ENCODE results near the gene KLHL13. TPM values are rescaled to one million over a fixed set of nuclear protein-coding genes. Genes with fewer than 3 reads are reported as not detected.
"Not testable (repeated sequence)": the region's sequence is repeated elsewhere in the genome, so short reads cannot be mapped to it uniquely, and the experiment has no call there.

KLHL13 gene
- total RNA-seq, 1 experiment from 2014 or later: 4.2 TPM

GRCh38 chrX:117936118-117936517 lies 180.5 kb downstream of the KLHL13 start:
- no peak overlapping the region for H3K27ac ChIP-seq (ENCODE audit: low read depth, low read length)
- H3K36me3 ChIP-seq (ENCODE audit: control insufficient read depth in 1 of 2, insufficient read depth in 2 of 2, low read length in 2 of 2): no peaks in the 10 kb centered on the region
- no peaks in the 10 kb centered on the region for H3K9me2 ChIP-seq (ENCODE audit: insufficient read depth)
- BruUV-seq (replicated peaks): no TSS peak
- H2AFZ ChIP-seq (ENCODE audit: low read depth, low read length, poor library complexity, severe bottlenecking): no peak overlapping the region
- no peaks in the 10 kb centered on the region for H3K9me3 ChIP-seq (ENCODE audit: control insufficient read depth in 1 of 2, insufficient read depth in 1 of 2, low read depth in 1 of 2, low read length in 2 of 2)
- no peaks in the 10 kb centered on the region for H3K4me1 ChIP-seq (ENCODE audit: control insufficient read depth in 1 of 2, insufficient read depth in 2 of 2, low read length in 2 of 2)
- no peaks in the 10 kb centered on the region for H3K79me2 ChIP-seq (ENCODE audit: insufficient read depth, low read length)
- ChIA-PET POLR2A (no interaction called here), CTCF (no interaction called here), RAD21 (ENCODE audit: low non-redundant PET in 1 of 2, low total read pairs in 2 of 2, uncharacterized antibody in 2 of 2, unreplicated experiment in 2 of 2) (no interaction called here)
- no peaks in the 10 kb centered on the region for H4K20me1 ChIP-seq (ENCODE audit: insufficient read depth)
- TF ChIP-seq SRF (IDR thresholded peaks at IDR 0.05; ENCODE audit: low read depth): no peak
- no peak for TF ChIP-seq YY1 (IDR thresholded peaks at IDR 0.05; ENCODE audit: extremely low read depth, insufficient replicate concordance, low read depth, low read length)
- no peak for TF ChIP-seq CBX3 (IDR thresholded peaks at IDR 0.05; ENCODE audit: low read depth)
- no peak for TF ChIP-seq FOSL1 (IDR thresholded peaks at IDR 0.05; ENCODE audit: low read depth)
- TF ChIP-seq ZNF274 (IDR thresholded peaks at IDR 0.05; ENCODE audit: low read depth, low read length): no peak
- no peak for TF ChIP-seq TCF7L2 (IDR thresholded peaks at IDR 0.05; ENCODE audit: borderline replicate concordance, extremely low read depth, insufficient read depth, insufficient read length)
- no peak for TF ChIP-seq RAD21 (IDR thresholded peaks at IDR 0.05; ENCODE audit: low read depth)
- TF ChIP-seq ATF3 (IDR thresholded peaks at IDR 0.05): no peak
- no peak for TF ChIP-seq CEBPB (IDR thresholded peaks at IDR 0.05; ENCODE audit: low read depth)
- TF ChIP-seq POLR2A (IDR thresholded peaks at IDR 0.05; ENCODE audit: borderline replicate concordance, extremely low read depth, insufficient read depth, insufficient read length): no peak
- no peak for TF ChIP-seq CTCF (IDR thresholded peaks at IDR 0.05 in 2 of 3, conservative IDR thresholded peaks at IDR 0.05 in 1 of 3; ENCODE audit: borderline replicate concordance in 1 of 3, insufficient read depth in 1 of 3, low read depth in 2 of 3, low read length in 2 of 3)
- TF ChIP-seq ELF1 (IDR thresholded peaks at IDR 0.05; ENCODE audit: borderline replicate concordance, low read depth): no peak
- TF ChIP-seq REST (IDR thresholded peaks at IDR 0.05; ENCODE audit: low read depth): no peak
- TF ChIP-seq JUND (IDR thresholded peaks at IDR 0.05): no peak
- TF ChIP-seq ZFX (IDR thresholded peaks at IDR 0.05): no peak
- no peak for TF ChIP-seq POLR2AphosphoS5 (IDR thresholded peaks at IDR 0.05; ENCODE audit: low read depth, low read length)
- H3K4me3 ChIP-seq (replicated peaks in 1 of 2; ENCODE audit: low read depth in 1 of 2, low read length in 2 of 2): no peak overlapping the region
- no peak overlapping the region for H3K4me2 ChIP-seq (ENCODE audit: low read length)
- ATAC-seq: no peak
- no peak for DNase-seq (ENCODE audit: low read depth, low spot score)
- no peak overlapping the region for H3K9ac ChIP-seq (ENCODE audit: low read length)
- no peaks in the 10 kb centered on the region for H3K27me3 ChIP-seq (ENCODE audit: insufficient read depth, low read length)
- intact Hi-C loops (cut with micrococcal nuclease): no loop called here

- CTCF ChIA-PET; BruUV-seq (replicated peaks); POLR2A ChIA-PET: not testable (repeated sequence)
Measured at GRCh38 chrX:117930116-117930515, 186.5 kb downstream of the KLHL13 start.

More at GRCh38 chrX:117930116-117930515, 186.5 kb downstream of the KLHL13 start:
- ATAC-seq; H3K27me3 ChIP-seq (ENCODE audit: insufficient read depth, low read length); intact Hi-C loops (cut with micrococcal nuclease); H3K4me1 ChIP-seq (ENCODE audit: control insufficient read depth in 1 of 2, insufficient read depth in 2 of 2, low read length in 2 of 2); RAD21 ChIA-PET (ENCODE audit: low non-redundant PET in 1 of 2, low total read pairs in 2 of 2, uncharacterized antibody in 2 of 2, unreplicated experiment in 2 of 2); H3K9ac ChIP-seq (ENCODE audit: low read length); H3K9me2 ChIP-seq (ENCODE audit: insufficient read depth); H3K4me2 ChIP-seq (ENCODE audit: low read length); H3K4me3 ChIP-seq (replicated peaks in 1 of 2; ENCODE audit: low read depth in 1 of 2, low read length in 2 of 2); DNase-seq (ENCODE audit: low read depth, low spot score); H3K79me2 ChIP-seq (ENCODE audit: insufficient read depth, low read length); H3K27ac ChIP-seq (ENCODE audit: low read depth, low read length); H3K9me3 ChIP-seq (ENCODE audit: control insufficient read depth in 1 of 2, insufficient read depth in 1 of 2, low read depth in 1 of 2, low read length in 2 of 2); H2AFZ ChIP-seq (ENCODE audit: low read depth, low read length, poor library complexity, severe bottlenecking); H3K36me3 ChIP-seq (ENCODE audit: control insufficient read depth in 1 of 2, insufficient read depth in 2 of 2, low read length in 2 of 2); H4K20me1 ChIP-seq (ENCODE audit: insufficient read depth): not testable (repeated sequence)

All from HCT116 (cell line).